Measurements from ENCODE around the gene PIGM.

DNA sequence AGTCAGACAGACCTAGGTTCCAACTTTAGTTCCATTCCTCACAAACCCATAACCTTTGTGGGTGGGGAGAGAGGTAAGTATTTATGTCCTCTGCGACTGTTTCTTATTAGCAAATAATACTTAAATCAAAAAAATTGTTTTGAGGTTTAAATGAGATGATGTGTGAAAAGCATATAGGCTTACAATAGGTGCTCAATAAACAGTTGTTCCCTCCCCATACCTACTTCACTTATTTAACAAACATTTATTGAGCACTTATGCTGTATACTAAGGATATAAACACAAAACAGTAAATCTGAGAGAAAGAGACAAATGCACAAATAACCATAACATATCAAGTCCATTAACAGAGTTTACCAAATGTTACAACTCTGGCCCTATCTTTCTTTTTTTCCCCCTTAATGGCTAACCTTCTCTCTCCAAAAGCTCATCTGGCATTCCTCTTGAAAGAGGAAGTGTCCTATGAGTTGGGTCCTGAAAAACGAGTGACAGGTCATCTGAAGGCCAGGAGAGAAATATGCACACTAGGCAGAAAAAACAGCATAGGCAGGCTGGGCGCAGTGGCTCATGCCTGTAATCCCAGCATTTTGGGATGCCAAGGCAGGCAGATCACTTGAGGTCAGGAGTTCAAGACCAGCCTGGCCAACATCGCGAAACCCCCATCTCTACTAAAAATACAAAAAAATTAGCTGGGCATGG is 10.3 kb downstream of the PIGM start:
- TF ChIP-seq FOXM1 (IDR thresholded peaks at IDR 0.05; ENCODE audit: borderline replicate concordance): no peak
- TF ChIP-seq SUZ12 (IDR thresholded peaks at IDR 0.05): no peak
- no peak for TF ChIP-seq CTBP1 (IDR thresholded peaks at IDR 0.05; ENCODE audit: borderline replicate concordance)
- TF ChIP-seq LEF1 (IDR thresholded peaks at IDR 0.05; ENCODE audit: borderline replicate concordance): no peak
- no peak for TF ChIP-seq ARNT (IDR thresholded peaks at IDR 0.05)
- TF ChIP-seq FOXA1 (IDR thresholded peaks at IDR 0.05): no peak
- TF ChIP-seq SP1 (IDR thresholded peaks at IDR 0.05): no peak
- TF ChIP-seq ELF4 (IDR thresholded peaks at IDR 0.05): no peak
- TF ChIP-seq BHLHE40 (IDR thresholded peaks at IDR 0.05; ENCODE audit: borderline replicate concordance): no peak
- TF ChIP-seq TARDBP (IDR thresholded peaks at IDR 0.05): no peak
- TF ChIP-seq ZNF384 (IDR thresholded peaks at IDR 0.05): no peak
- no peak for TF ChIP-seq FOXK2 (IDR thresholded peaks at IDR 0.05)
- TF ChIP-seq NFRKB (IDR thresholded peaks at IDR 0.05): no peak
- no peak for TF ChIP-seq L3MBTL2 (conservative IDR thresholded peaks at IDR 0.05)
